ENCODE measurements around the gene CDCA7L. TPM values are rescaled to one million over a fixed set of nuclear protein-coding genes. Genes with fewer than 3 reads are reported as not detected.
"Not testable (repeated sequence)": the region's sequence is repeated elsewhere in the genome, so short reads cannot be mapped to it uniquely, and the experiment has no call there.

CDCA7L gene
- total RNA-seq, 2 experiments from 2014 or later: 62.5 to 70.4 TPM

DNA sequence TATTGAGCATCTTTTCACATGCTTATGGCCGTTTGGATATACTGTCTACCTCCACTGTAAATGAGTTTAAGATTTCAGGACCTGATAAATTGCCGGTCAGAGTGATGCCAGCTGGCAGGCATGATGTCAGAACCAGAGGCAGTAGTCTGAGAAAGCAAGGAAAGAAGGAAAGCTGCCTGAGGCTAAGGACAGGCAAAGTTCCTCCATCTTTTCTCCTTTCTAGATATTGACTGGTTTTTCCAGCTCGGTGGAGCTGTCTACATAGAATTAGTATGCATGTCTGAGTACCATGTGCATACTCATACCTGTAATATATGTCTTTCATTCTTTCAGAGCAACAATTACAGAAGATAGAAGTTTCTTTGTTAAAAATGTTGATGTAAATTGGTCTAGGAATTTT lies 52.3 kb downstream of the CDCA7L start:
- Mint-ChIP-seq H3K27ac (no peak overlapping the region), H3K36me3 (peaks cover 10% of the 10 kb centered on the region), H3K27me3 (no peaks in the 10 kb centered on the region), H3K4me3 (no peak overlapping the region), H3K9me3 (no peaks in the 10 kb centered on the region), H3K4me1 (ENCODE audit: low read depth) (peaks cover 9% of the 10 kb centered on the region)
- intact Hi-C loops (cut with micrococcal nuclease): no loop called here
- POLR2A ChIA-PET: no interaction called here
- no peak for DNase-seq
- CTCF ChIA-PET: no interaction called here

DNA sequence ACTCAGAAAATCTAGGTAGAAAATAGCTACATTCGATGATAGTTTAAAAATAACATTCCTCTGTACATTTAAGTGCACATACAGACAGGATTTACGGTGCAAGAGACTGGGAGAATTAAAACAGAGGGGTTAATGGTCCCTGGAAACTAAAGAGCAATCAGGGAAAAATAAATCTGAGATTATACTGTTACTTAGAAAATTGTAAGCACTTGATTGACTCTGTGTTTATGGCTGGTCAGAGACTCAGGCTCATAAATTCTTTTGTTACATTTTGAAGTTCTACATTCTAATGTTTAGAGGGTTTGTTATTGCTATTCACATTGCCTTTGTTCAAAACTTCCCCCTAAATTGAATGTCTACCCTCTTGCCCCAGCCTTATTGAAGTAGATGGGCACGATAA lies 54.4 kb downstream of the CDCA7L start:
- ChIA-PET POLR2A (no interaction called here), CTCF (no interaction called here)
- H3K4me1 Mint-ChIP-seq (ENCODE audit: low read depth): no peaks in the 10 kb centered on the region
- intact Hi-C loops (cut with micrococcal nuclease): no loop called here
- H3K9me3 Mint-ChIP-seq: no peaks in the 10 kb centered on the region
- H3K4me3 Mint-ChIP-seq: no peak overlapping the region
- H3K27me3 Mint-ChIP-seq: no peaks in the 10 kb centered on the region
- DNase-seq: no peak
- no peak overlapping the region for H3K27ac Mint-ChIP-seq
- H3K36me3 Mint-ChIP-seq: no peaks in the 10 kb centered on the region

GRCh38 chr7:21887779-21888178 lies 57.9 kb downstream of the CDCA7L start:
- POLR2A ChIA-PET: no interaction called here
- intact Hi-C loops (cut with micrococcal nuclease): loop anchor here (10.0 kb wide), 1 partner anchor 117 kb away; no protein-coding TSS in a partner anchor
- CTCF ChIA-PET: interaction anchor here (0.8 kb wide), 1 partner anchor 73 kb away, joined by 3 read pairs; no protein-coding TSS in a partner anchor

DNA sequence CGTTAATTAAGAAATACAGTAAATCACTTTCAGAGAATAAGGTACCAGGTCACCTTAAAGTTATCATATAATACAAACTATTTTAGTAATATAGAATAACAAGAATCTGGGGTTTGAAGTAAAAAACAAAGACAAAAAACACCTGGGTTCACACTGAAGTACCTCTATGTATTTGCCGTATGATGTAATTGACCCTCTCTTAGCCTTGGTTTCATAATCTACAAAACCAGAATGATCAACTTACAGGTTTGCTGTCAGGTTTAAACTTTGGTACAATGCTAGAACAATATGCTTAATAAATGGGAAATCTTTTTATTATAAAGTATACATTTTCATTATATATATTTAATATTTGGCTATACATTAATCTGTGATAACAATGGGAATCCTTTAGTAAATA lies 58.3 kb downstream of the CDCA7L start:
- DNase-seq: no peak
- no peak overlapping the region for H3K27ac Mint-ChIP-seq
- H3K9me3 Mint-ChIP-seq: no peaks in the 10 kb centered on the region
- ChIA-PET POLR2A (no interaction called here), CTCF (no interaction called here)
- intact Hi-C loops (cut with micrococcal nuclease): loop anchor here (10.0 kb wide), 1 partner anchor 117 kb away; no protein-coding TSS in a partner anchor
- H3K36me3 Mint-ChIP-seq: no peaks in the 10 kb centered on the region
- no peaks in the 10 kb centered on the region for H3K4me1 Mint-ChIP-seq (ENCODE audit: low read depth)
- no peaks in the 10 kb centered on the region for H3K27me3 Mint-ChIP-seq
- H3K4me3 Mint-ChIP-seq: no peak overlapping the region

More at GRCh38 chr7:21887779-21888178, 57.9 kb downstream of the CDCA7L start:
- no peak for DNase-seq
- Mint-ChIP-seq H3K4me1 (ENCODE audit: low read depth) (no peaks in the 10 kb centered on the region), H3K27ac (no peak overlapping the region), H3K27me3 (no peaks in the 10 kb centered on the region), H3K9me3 (no peaks in the 10 kb centered on the region), H3K36me3 (no peaks in the 10 kb centered on the region), H3K4me3 (no peak overlapping the region)

DNA sequence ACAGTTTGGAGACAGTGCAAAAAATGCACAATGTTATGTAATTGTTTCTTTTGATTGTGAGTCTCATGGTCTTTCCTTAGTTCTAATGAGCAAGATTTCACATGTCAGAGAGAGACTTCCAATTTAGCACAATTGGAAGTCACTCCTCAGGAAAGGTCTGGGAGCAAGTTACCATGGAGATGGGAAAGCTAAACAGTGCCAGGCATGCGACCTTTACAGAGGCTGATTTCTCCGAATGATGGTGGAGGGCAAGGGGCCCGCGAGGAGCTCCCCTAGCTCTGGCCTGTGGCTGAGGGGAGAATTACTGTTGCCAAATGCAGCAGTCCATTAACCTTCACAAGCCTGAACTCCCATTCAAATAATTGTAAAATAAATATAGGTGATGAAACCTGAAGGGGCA lies 59.3 kb downstream of the CDCA7L start:
- ChIA-PET POLR2A (no interaction called here), CTCF (no interaction called here)
- no peaks in the 10 kb centered on the region for H3K27me3 Mint-ChIP-seq
- DNase-seq: no peak
- no peaks in the 10 kb centered on the region for H3K9me3 Mint-ChIP-seq
- no peaks in the 10 kb centered on the region for H3K4me1 Mint-ChIP-seq (ENCODE audit: low read depth)
- H3K27ac Mint-ChIP-seq: no peak overlapping the region
- intact Hi-C loops (cut with micrococcal nuclease): loop anchor here (10.0 kb wide), 1 partner anchor 118 kb away; no protein-coding TSS in a partner anchor
- H3K36me3 Mint-ChIP-seq: no peaks in the 10 kb centered on the region
- no peak overlapping the region for H3K4me3 Mint-ChIP-seq

DNA sequence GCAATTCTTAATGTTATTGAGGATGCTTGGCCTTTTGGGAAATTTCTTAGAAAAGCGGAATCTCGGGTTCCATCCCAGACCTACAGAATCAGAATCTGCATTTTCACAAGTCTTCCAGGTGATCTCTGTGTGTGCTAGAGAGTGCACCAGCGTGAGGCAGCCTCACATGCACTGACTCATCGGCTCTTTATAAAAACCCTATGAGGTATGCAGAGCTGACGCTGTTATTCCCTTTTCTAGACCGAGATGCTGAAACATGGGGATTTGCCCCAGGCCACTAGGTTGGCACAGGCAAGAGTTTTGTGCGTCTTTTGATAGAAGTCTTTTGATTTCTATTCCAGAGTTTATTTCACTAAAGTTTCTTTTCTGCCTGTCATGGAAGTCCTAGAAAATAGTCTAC lies 61.2 kb downstream of the CDCA7L start:
- intact Hi-C loops (cut with micrococcal nuclease): loop anchor here (10.0 kb wide), 1 partner anchor 120 kb away; no protein-coding TSS in a partner anchor
- no peak overlapping the region for H3K4me3 Mint-ChIP-seq
- H3K27ac Mint-ChIP-seq: no peak overlapping the region
- DNase-seq: no peak
- no peaks in the 10 kb centered on the region for H3K27me3 Mint-ChIP-seq
- H3K4me1 Mint-ChIP-seq (ENCODE audit: low read depth): no peaks in the 10 kb centered on the region
- CTCF ChIA-PET: no interaction called here
- POLR2A ChIA-PET: no interaction called here
- H3K9me3 Mint-ChIP-seq: no peaks in the 10 kb centered on the region
- no peaks in the 10 kb centered on the region for H3K36me3 Mint-ChIP-seq

DNA sequence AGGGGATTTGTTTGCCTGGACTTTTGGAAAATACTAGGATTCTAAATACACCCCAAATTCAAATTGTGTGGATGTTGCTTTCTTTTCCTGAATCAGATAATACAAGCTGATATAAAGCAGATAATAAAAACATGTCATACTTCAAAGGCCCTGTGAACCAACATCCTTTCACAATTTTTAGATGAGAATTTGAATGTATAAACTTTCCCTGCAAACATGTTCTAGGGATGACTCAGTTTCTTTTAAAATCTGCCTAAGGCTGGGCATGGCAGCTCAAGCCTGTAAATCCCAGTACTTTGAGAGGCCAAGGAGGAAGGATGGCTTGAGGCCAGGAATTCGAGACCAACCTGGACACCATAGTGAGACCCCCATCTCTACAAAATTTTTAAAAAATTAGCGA lies 62.2 kb downstream of the CDCA7L start:
- POLR2A ChIA-PET; H3K9me3 Mint-ChIP-seq; H3K36me3 Mint-ChIP-seq; H3K4me1 Mint-ChIP-seq (ENCODE audit: low read depth); DNase-seq; H3K27ac Mint-ChIP-seq; H3K4me3 Mint-ChIP-seq; CTCF ChIA-PET; H3K27me3 Mint-ChIP-seq: not testable (repeated sequence)
- intact Hi-C loops (cut with micrococcal nuclease): loop anchor here (10.0 kb wide), 1 partner anchor 121 kb away; no protein-coding TSS in a partner anchor

GRCh38 chr7:21883069-21883468 lies 62.6 kb downstream of the CDCA7L start:
- ChIA-PET CTCF (no interaction called here), POLR2A (no interaction called here)
- Mint-ChIP-seq H3K27ac (no peak overlapping the region), H3K36me3 (no peaks in the 10 kb centered on the region), H3K27me3 (no peaks in the 10 kb centered on the region), H3K4me3 (no peak overlapping the region), H3K4me1 (ENCODE audit: low read depth) (no peaks in the 10 kb centered on the region), H3K9me3 (no peaks in the 10 kb centered on the region)
- intact Hi-C loops (cut with micrococcal nuclease): loop anchor here (10.0 kb wide), 1 partner anchor 122 kb away; no protein-coding TSS in a partner anchor
- DNase-seq: no peak

DNA sequence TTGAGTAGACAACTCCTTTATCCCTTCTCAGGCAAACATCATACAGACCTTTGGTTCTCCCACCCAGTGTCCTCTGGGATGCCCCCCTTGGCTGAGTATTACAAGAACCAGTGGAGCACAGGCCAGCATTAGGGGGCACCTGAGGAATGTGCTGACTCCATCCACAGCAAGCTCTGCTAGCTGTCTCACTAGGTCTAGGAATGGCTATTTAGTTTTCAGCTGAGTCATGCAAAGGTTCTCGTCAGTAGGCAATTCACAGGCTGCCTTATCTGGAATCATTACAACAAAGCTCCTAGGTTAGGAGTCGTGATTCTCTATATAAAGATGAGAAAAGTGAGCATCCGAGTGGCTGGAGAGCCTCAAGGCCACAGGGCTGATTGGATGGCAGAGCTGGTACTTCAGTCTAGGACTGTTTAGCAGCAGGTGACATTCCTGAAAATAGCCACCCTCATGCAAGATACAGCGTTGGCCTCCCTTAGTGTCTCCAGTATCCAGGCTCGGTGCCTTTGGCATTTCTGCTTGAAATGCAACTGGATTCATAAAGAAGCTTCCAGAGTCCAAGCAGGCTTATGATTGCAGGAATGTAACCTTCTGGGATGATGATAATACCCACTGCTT lies 75.8 kb downstream of the CDCA7L start:
- no peaks in the 10 kb centered on the region for H3K9me3 Mint-ChIP-seq
- CTCF ChIA-PET: no interaction called here
- no peak overlapping the region for H3K27ac Mint-ChIP-seq
- H3K4me1 Mint-ChIP-seq (ENCODE audit: low read depth): no peaks in the 10 kb centered on the region
- H3K27me3 Mint-ChIP-seq: peaks cover 1% of the 10 kb centered on the region
- DNase-seq: no peak
- POLR2A ChIA-PET: no interaction called here
- H3K36me3 Mint-ChIP-seq: peaks cover 4% of the 10 kb centered on the region
- intact Hi-C loops (cut with micrococcal nuclease): no loop called here
- H3K4me3 Mint-ChIP-seq: no peak overlapping the region

GRCh38 chr7:21868576-21868850 lies 77.2 kb downstream of the CDCA7L start:
- intact Hi-C loops (cut with micrococcal nuclease): no loop called here
- DNase-seq: no peak
- no peaks in the 10 kb centered on the region for H3K9me3 Mint-ChIP-seq
- no peak overlapping the region for H3K4me3 Mint-ChIP-seq
- H3K27me3 Mint-ChIP-seq: peaks cover 1% of the 10 kb centered on the region
- no peaks in the 10 kb centered on the region for H3K4me1 Mint-ChIP-seq (ENCODE audit: low read depth)
- no peak overlapping the region for H3K27ac Mint-ChIP-seq
- CTCF ChIA-PET: no interaction called here
- H3K36me3 Mint-ChIP-seq: no peaks in the 10 kb centered on the region
- POLR2A ChIA-PET: no interaction called here

DNA sequence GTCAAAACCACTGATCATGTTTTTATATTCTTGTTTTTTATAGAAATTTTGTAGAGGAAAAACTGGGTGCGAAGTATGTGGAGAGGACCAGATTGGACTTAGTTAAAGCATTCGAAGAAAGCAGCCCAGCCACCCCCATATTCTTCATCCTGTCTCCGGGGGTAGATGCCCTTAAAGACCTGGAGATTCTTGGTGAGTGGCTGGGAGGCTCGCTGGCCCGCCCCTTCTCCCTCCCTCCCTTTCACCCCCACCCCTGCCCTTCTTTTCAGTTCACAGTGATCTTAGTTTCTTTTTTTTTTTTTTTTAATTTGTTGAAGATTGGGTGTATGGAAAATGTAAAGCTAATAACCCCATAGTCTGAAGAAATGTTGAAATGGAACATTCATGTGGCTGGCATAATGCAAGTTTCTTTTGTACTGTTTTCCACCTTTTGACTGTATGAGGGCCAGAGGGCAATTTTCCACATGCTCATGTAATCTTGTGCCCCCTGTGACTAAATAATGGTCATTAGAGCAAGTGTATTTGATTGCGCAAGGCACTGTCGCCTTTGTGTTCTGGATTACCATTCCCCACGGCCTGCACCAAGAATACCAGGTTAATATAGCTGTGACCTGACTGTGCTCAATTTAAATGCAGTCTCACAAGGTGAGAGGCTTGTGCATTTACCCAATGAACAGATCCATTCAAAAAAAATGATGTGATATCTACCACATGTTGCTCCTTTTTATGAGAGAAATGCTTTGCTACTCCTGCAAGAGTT lies 77.7 kb downstream of the CDCA7L start:
- intact Hi-C loops (cut with micrococcal nuclease): no loop called here
- H3K27me3 Mint-ChIP-seq: peaks cover 1% of the 10 kb centered on the region
- H3K36me3 Mint-ChIP-seq: no peaks in the 10 kb centered on the region
- H3K4me1 Mint-ChIP-seq (ENCODE audit: low read depth): no peaks in the 10 kb centered on the region
- no peak overlapping the region for H3K27ac Mint-ChIP-seq
- no peak for DNase-seq
- no peaks in the 10 kb centered on the region for H3K9me3 Mint-ChIP-seq
- H3K4me3 Mint-ChIP-seq: no peak overlapping the region
- ChIA-PET CTCF (no interaction called here), POLR2A (no interaction called here)

GRCh38 chr7:21867226-21867625 lies 78.5 kb downstream of the CDCA7L start:
- Mint-ChIP-seq H3K27me3 (peaks cover 1% of the 10 kb centered on the region), H3K4me3 (no peak overlapping the region), H3K36me3 (no peaks in the 10 kb centered on the region), H3K4me1 (ENCODE audit: low read depth) (no peaks in the 10 kb centered on the region), H3K27ac (no peak overlapping the region), H3K9me3 (no peaks in the 10 kb centered on the region)
- intact Hi-C loops (cut with micrococcal nuclease): no loop called here
- POLR2A ChIA-PET: no interaction called here
- DNase-seq: no peak
- CTCF ChIA-PET: no interaction called here

DNA sequence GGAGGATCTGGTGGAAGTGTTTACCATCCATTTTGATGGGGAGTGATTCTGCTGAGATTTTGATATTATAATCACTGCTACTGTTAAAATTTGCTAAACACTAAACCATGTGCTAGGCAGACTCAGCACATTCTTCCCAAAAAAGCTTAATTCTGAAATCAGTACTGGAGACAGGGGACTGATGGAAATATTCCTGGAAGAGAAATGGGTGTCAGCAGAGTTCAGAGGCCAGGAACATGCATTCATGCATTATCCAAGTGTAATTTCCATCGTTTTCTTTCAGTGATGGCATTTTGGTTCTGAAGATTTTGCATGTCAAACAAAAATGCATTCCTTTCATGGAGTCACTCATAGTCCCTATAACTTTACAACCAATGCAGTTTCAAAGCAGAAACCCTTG lies 79.0 kb downstream of the CDCA7L start:
- Mint-ChIP-seq H3K9me3 (no peaks in the 10 kb centered on the region), H3K4me3 (no peak overlapping the region), H3K4me1 (ENCODE audit: low read depth) (no peaks in the 10 kb centered on the region), H3K36me3 (no peaks in the 10 kb centered on the region), H3K27ac (no peak overlapping the region), H3K27me3 (peaks cover 1% of the 10 kb centered on the region)
- ChIA-PET CTCF (no interaction called here), POLR2A (no interaction called here)
- intact Hi-C loops (cut with micrococcal nuclease): no loop called here
- no peak for DNase-seq

Data from activated CD4-positive, alpha-beta memory T cell treated with anti-CD3 and anti-CD28 coated beads for 36 hours (primary cell).